Keratinocyte (primary cell): ENCODE measurements around the gene TMEM38A.
A peak's percentile ranks its signal among the peaks of the same experiment; 100 is the strongest.

Experiments
- EZH2 ChIP-seq: IDR thresholded peaks from one replicate; pipeline ENCODE4 v1.6.1; 2012; ENCODE audit warnings: inconsistent platforms, mild to moderate bottlenecking, low read length, moderate library complexity
- TF ChIP-seq, protein P1 (sequence below), 3 experiments: IDR thresholded peaks in 1 of 3; conservative IDR thresholded peaks in 1 of 3; optimal IDR thresholded peaks in 1 of 3; 2 replicates in 2 of 3; 3 replicates in 1 of 3; pipeline versions ENCODE3 to v1.5.1; 2011; ENCODE audit warnings: low read length in 3 of 3, mild to moderate bottlenecking in 3 of 3, moderate library complexity in 2 of 3, control low read depth in 1 of 3, inconsistent platforms in 1 of 3; ENCODE audit not compliant: insufficient read depth in 2 of 3; ENCODE audit errors: extremely low read depth in 1 of 3

DNA sequence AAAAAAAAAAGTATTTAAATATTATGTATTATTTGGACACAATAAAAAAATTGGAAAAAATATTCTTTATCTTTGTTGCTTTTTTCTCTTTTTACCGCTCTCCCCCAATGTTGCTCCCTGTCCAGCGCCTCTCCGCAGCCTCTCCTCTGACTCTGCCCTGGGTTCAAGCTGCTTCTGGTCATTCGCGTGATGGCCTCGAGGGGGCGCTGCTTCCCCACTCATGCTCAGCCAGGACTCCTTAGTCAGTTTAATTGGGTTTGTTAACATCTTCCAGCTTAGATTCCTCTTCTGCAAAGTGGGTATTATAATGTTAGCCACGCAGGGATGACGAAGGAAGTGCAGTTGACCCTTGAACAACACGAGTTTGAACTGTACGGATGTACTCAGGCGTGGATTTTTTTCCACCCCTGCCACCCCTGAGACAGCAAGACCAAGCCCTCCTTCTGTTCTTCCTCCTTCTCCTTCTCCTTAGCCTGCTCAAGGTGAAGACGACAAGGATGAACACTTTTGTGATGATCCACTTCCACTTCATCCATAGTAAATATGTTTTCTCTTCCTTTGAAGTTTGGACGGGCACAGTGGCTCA, 53.9 kb downstream of the TMEM38A start:
- TF ChIP-seq, protein P1, sequence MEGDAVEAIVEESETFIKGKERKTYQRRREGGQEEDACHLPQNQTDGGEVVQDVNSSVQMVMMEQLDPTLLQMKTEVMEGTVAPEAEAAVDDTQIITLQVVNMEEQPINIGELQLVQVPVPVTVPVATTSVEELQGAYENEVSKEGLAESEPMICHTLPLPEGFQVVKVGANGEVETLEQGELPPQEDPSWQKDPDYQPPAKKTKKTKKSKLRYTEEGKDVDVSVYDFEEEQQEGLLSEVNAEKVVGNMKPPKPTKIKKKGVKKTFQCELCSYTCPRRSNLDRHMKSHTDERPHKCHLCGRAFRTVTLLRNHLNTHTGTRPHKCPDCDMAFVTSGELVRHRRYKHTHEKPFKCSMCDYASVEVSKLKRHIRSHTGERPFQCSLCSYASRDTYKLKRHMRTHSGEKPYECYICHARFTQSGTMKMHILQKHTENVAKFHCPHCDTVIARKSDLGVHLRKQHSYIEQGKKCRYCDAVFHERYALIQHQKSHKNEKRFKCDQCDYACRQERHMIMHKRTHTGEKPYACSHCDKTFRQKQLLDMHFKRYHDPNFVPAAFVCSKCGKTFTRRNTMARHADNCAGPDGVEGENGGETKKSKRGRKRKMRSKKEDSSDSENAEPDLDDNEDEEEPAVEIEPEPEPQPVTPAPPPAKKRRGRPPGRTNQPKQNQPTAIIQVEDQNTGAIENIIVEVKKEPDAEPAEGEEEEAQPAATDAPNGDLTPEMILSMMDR (optimal IDR thresholded peaks at IDR 0.05 in 1 of 3, IDR thresholded peaks at IDR 0.05 in 1 of 3, conservative IDR thresholded peaks at IDR 0.05 in 1 of 3; ENCODE audit: extremely low read depth in 1 of 3, insufficient read depth in 2 of 3, low read length in 3 of 3), result peak; percentile 88 to 98 (median 94)
- no peak for TF ChIP-seq EZH2
